ENCODE measurements around the gene ARHGAP44. TPM values are rescaled to one million over a fixed set of nuclear protein-coding genes. Genes with fewer than 3 reads are reported as not detected.

Gene ARHGAP44
- polyA plus RNA-seq, 1 donor (not counting 4 experiments of a cell fraction or from before 2014, with no cell fraction given), result 2.2 TPM

- Histone ChIP-seq H2AFZ (ENCODE audit: control insufficient read depth, low read length) (no peak overlapping the region), H3K36me3 (ENCODE audit: control insufficient read depth in 2 of 2, extremely low read depth in 1 of 2, insufficient read depth in 2 of 2, low read length in 2 of 2) (no peaks in the 10 kb centered on the region), H3K9me1 (ENCODE audit: control insufficient read depth, extremely low read depth, insufficient read depth, low read length) (no peaks in the 10 kb centered on the region), H3K9ac (ENCODE audit: control insufficient read depth, extremely low read depth, insufficient read depth, low read length) (no peak overlapping the region), H3K9me3 (ENCODE audit: control insufficient read depth, low read depth, low read length) (no peaks in the 10 kb centered on the region), H4K20me1 (ENCODE audit: control insufficient read depth, extremely low read depth, insufficient read depth, low read length) (no peaks in the 10 kb centered on the region), H3K27ac (ENCODE audit: control insufficient read depth, insufficient read depth, low read length) (no peak overlapping the region), H3K4me1 (ENCODE audit: control insufficient read depth, extremely low read depth, insufficient read depth, low read length) (no peaks in the 10 kb centered on the region), H3K79me2 (ENCODE audit: control insufficient read depth, insufficient read depth, low read length) (no peaks in the 10 kb centered on the region), H3K4me2 (ENCODE audit: control insufficient read depth, extremely low read depth, insufficient read depth, low read depth, low read length) (no peak overlapping the region), H3K27me3 (ENCODE audit: control insufficient read depth, extremely low read depth, insufficient read depth, low read length) (no peaks in the 10 kb centered on the region), H3K4me3 (ENCODE audit: control insufficient read depth in 2 of 3, extremely low read depth in 1 of 3, insufficient read depth in 2 of 3, low read depth in 1 of 3, low read length in 3 of 3) (no peak overlapping the region)
- DNase-seq (ENCODE audit: low read depth, low spot score), result no peak
- TF ChIP-seq EZH2 (IDR thresholded peaks at IDR 0.05; ENCODE audit: low read length), result no peak
- dilution Hi-C loops (cut with MboI; ENCODE audit: extremely low pct_ligation_motif_present, low sequenced_read_pairs), result no loop called here
- no peak for FAIRE-seq
Observed at GRCh38 chr17:12759090-12759489, 30.2 kb upstream of the ARHGAP44 start.

- H3K9me3 ChIP-seq (ENCODE audit: control insufficient read depth, low read depth, low read length), result no peaks in the 10 kb centered on the region
- FAIRE-seq (peak; percentile 97), DNase-seq (ENCODE audit: low read depth, low spot score) (no peak)
- H3K27me3 ChIP-seq (ENCODE audit: control insufficient read depth, extremely low read depth, insufficient read depth, low read length), result no peaks in the 10 kb centered on the region
- no peaks in the 10 kb centered on the region for H3K36me3 ChIP-seq (ENCODE audit: control insufficient read depth in 2 of 2, extremely low read depth in 1 of 2, insufficient read depth in 2 of 2, low read length in 2 of 2)
- no peaks in the 10 kb centered on the region for H3K79me2 ChIP-seq (ENCODE audit: control insufficient read depth, insufficient read depth, low read length)
- H4K20me1 ChIP-seq (ENCODE audit: control insufficient read depth, extremely low read depth, insufficient read depth, low read length), result no peaks in the 10 kb centered on the region
- H3K9ac ChIP-seq (ENCODE audit: control insufficient read depth, extremely low read depth, insufficient read depth, low read length), result no peak overlapping the region
- no peak overlapping the region for H3K4me2 ChIP-seq (ENCODE audit: control insufficient read depth, extremely low read depth, insufficient read depth, low read depth, low read length)
- H3K4me3 ChIP-seq (ENCODE audit: control insufficient read depth in 2 of 3, extremely low read depth in 1 of 3, insufficient read depth in 2 of 3, low read depth in 1 of 3, low read length in 3 of 3), result no peak overlapping the region
- no peak for TF ChIP-seq EZH2 (IDR thresholded peaks at IDR 0.05; ENCODE audit: low read length)
- TF ChIP-seq CTCF (optimal IDR thresholded peaks at IDR 0.05 in 1 of 3, IDR thresholded peaks at IDR 0.05 in 1 of 3, conservative IDR thresholded peaks at IDR 0.05 in 1 of 3; ENCODE audit: extremely low read depth in 1 of 3, insufficient read depth in 2 of 3, low read length in 3 of 3), result no peak
- H3K4me1 ChIP-seq (ENCODE audit: control insufficient read depth, extremely low read depth, insufficient read depth, low read length), result peaks cover 3% of the 10 kb centered on the region
- H2AFZ ChIP-seq (ENCODE audit: control insufficient read depth, low read length), result no peak overlapping the region
- no peak overlapping the region for H3K27ac ChIP-seq (ENCODE audit: control insufficient read depth, insufficient read depth, low read length)
- dilution Hi-C loops (cut with MboI; ENCODE audit: extremely low pct_ligation_motif_present, low sequenced_read_pairs), result no loop called here
- H3K9me1 ChIP-seq (ENCODE audit: control insufficient read depth, extremely low read depth, insufficient read depth, low read length), result no peaks in the 10 kb centered on the region
Observed at GRCh38 chr17:12765548-12765947, 23.8 kb upstream of the ARHGAP44 start.

GRCh38 chr17:12768255-12768654, 21.0 kb upstream of the ARHGAP44 start:
- dilution Hi-C loops (cut with MboI; ENCODE audit: extremely low pct_ligation_motif_present, low sequenced_read_pairs), result no loop called here
- H3K27me3 ChIP-seq (ENCODE audit: control insufficient read depth, extremely low read depth, insufficient read depth, low read length), result no peaks in the 10 kb centered on the region
- H3K27ac ChIP-seq (ENCODE audit: control insufficient read depth, insufficient read depth, low read length), result no peak overlapping the region

More at GRCh38 chr17:12768255-12768654, 21.0 kb upstream of the ARHGAP44 start:
- DNase-seq (ENCODE audit: low read depth, low spot score) (no peak), FAIRE-seq (no peak)
- Histone ChIP-seq H3K36me3 (ENCODE audit: control insufficient read depth in 2 of 2, extremely low read depth in 1 of 2, insufficient read depth in 2 of 2, low read length in 2 of 2) (no peaks in the 10 kb centered on the region), H4K20me1 (ENCODE audit: control insufficient read depth, extremely low read depth, insufficient read depth, low read length) (no peaks in the 10 kb centered on the region), H3K9me3 (ENCODE audit: control insufficient read depth, low read depth, low read length) (no peaks in the 10 kb centered on the region), H3K79me2 (ENCODE audit: control insufficient read depth, insufficient read depth, low read length) (no peaks in the 10 kb centered on the region), H2AFZ (ENCODE audit: control insufficient read depth, low read length) (no peak overlapping the region), H3K4me1 (ENCODE audit: control insufficient read depth, extremely low read depth, insufficient read depth, low read length) (peaks cover 3% of the 10 kb centered on the region), H3K9ac (ENCODE audit: control insufficient read depth, extremely low read depth, insufficient read depth, low read length) (no peak overlapping the region), H3K4me3 (ENCODE audit: control insufficient read depth in 2 of 3, extremely low read depth in 1 of 3, insufficient read depth in 2 of 3, low read depth in 1 of 3, low read length in 3 of 3) (no peak overlapping the region), H3K9me1 (ENCODE audit: control insufficient read depth, extremely low read depth, insufficient read depth, low read length) (no peaks in the 10 kb centered on the region), H3K4me2 (ENCODE audit: control insufficient read depth, extremely low read depth, insufficient read depth, low read depth, low read length) (no peak overlapping the region)
- TF ChIP-seq EZH2 (IDR thresholded peaks at IDR 0.05; ENCODE audit: low read length) (no peak), CTCF (optimal IDR thresholded peaks at IDR 0.05 in 1 of 3, IDR thresholded peaks at IDR 0.05 in 1 of 3, conservative IDR thresholded peaks at IDR 0.05 in 1 of 3; ENCODE audit: extremely low read depth in 1 of 3, insufficient read depth in 2 of 3, low read length in 3 of 3) (no peak)
